G401.6 (cell line): ENCODE measurements around the gene IL16.
A peak's percentile ranks its signal among the peaks of the same experiment; 100 is the strongest.
"Not testable (repeated sequence)": the region's sequence is repeated elsewhere in the genome, so short reads cannot be mapped to it uniquely, and the experiment has no call there.

Source experiments
- FAIRE-seq: peaks from 2 replicates; lab custom pipeline; 2012; peaks lifted over from hg19 to GRCh38; lab: Jason Lieb, UNC

Gene IL16

DNA sequence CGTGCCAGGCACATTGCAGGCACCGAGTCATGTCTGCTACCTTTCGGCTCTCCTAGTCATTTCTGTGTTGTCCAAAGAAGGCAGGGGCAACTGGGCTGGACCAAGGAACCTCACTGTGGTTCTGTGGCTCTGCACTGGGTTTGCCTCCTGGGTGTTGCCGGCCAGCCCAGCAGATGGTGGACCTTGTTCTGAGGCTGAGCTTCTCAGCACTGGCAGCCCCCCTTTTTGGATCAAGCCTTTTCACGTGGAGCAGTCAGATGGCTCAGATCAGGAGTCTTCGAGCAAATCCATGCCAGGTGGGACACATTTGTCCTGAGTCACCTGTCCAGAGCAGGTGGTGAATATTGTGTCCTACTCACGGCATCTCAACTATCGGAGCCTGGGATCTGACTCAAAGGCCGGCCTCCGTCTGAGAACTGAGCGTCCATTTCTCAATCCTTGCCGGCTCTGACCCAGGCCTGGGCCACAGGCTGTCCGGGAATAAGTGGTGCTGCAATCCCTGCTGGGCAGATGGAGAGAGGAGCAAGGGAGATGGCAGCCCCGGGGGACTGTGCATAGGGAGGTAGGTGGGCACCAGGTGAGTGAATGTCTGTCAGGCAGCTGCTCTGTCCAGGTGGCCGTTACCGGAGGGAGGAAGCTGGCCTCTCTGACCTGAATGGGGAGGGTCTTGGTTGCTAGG is at the start of gene IL16:
IL16 (plus strand) TSS at position 304 of the 679 bp plus-strand sequence. CDS start 28,521 bp downstream, outside the sequence.
- no peak for FAIRE-seq

- no peak for FAIRE-seq
These were observed 45.3 kb upstream of the IL16 start for GRCh38 chr15:81151389-81151788.

GRCh38 chr15:81152339-81152738 is 44.3 kb upstream of the IL16 start:
- FAIRE-seq: no peak

GRCh38 chr15:81152799-81153198 is 43.9 kb upstream of the IL16 start:
- no peak for FAIRE-seq

DNA sequence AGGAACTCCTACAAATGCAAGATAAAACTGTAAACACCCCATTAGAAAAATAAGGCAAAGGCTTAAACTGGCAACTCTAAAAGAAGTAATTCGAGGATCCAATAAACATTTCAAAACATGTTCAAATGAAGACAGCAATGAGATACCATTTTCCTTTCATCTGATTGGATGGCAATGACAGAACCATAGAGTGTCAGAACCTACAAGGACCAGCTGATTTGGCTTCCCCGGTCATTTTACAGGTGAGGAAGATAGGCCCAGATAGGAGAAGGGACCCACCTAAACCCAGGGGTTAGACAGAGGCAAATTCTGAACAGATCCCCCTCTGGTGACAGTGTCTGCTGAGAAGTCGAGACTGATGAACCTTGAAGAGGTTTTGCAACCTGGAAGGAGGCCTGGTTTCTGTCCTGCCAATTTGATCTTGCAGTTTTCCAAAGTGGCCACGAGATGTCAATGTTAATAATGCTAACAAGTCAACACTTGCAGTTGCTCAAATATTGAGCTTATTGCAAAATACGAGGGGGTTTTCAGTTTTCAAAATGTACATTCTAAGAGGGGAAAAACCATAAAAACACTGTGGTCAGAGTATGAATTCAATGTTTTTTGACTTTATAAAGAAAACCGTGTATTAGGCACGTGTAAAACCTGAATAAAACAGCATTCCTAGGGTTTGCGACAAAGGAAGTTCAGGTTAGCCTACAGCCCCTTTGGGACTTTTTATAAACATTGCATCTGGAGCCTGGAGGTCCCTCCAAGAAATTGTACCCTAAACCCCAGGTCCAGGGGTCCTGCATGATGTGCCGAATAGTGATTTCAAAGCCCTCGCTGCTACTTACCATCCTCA is 41.1 kb upstream of the IL16 start:
- FAIRE-seq: peak; percentile 28

DNA sequence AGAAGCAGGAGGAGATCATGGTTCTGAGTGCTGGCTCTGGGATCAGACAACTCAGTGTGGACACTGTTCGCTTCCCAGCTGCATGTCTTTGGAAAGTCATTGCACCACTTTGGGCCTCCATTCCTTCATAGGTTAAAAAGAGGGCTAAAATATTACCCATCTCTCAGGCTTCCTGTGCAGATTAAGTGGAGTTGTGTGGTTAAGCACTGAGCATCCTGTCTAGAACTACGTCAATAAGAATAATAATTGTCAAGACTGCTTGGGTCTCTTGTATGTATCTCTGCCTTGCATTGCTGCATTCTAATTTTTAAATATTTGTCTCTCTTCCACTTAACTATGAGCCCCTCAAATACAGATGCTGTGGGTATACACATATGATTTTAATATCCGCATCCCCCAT is 40.4 kb upstream of the IL16 start:
- no peak for FAIRE-seq

- FAIRE-seq: no peak
These were observed 39.3 kb upstream of the IL16 start for GRCh38 chr15:81157195-81157938.

DNA sequence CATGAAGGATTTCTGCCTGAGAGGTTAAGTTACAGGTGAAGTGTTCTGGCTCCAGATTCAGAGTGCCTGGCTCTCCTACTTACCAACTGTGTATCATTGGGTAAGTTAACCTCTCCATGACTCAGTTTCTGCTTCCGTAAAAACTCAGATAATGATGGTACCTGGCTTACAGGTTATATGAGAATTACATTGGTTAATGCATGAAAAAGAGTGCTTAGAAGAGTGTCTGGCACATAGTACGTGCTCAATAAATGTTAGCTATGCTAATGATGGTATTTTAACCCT is 38.8 kb upstream of the IL16 start:
- FAIRE-seq: no peak

- not testable (repeated sequence) for FAIRE-seq
These were observed 38.1 kb upstream of the IL16 start for GRCh38 chr15:81158561-81158960.

DNA sequence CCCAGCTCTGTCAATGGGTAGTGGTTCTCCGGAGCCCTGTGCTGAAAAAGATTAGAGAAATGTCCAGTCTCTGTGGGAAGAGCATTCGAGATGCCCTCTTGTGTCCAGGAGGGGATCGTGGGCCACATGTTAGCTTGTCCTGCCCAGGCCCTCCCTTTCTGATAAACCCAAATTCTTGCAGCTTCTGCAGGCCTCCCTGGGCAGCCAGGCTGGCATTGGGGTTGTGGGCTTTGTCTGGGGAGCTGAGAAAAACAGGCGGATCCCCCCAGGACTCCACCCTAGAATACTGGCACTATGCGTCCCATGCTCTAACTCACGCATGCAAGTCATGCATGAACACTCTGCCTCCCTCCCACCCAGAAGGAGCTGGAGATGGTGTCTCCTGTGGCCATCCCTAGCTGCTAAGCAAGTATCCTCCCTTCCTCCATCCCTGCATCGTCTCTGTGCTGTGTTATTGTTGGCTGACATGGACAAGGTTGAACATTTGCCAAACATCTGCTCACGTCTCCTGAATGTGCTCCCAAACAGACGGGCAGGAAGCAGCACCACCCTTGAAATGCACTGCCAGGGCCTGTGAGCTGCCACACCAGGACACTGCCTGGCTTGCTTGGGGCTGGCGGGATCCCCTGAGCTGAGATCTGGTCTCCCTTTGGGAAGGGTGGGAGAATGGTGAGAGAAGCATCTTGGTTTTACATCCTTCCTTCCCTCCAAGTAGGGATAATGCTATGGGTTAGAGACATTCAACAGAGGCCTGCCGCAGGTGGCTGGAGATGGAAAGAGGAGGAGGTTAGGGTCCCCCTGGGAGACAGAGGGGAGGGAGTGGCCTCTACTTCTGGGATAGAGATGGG is 36.1 kb upstream of the IL16 start:
- no peak for FAIRE-seq

GRCh38 chr15:81161160-81161673 is 35.5 kb upstream of the IL16 start:
- no peak for FAIRE-seq

DNA sequence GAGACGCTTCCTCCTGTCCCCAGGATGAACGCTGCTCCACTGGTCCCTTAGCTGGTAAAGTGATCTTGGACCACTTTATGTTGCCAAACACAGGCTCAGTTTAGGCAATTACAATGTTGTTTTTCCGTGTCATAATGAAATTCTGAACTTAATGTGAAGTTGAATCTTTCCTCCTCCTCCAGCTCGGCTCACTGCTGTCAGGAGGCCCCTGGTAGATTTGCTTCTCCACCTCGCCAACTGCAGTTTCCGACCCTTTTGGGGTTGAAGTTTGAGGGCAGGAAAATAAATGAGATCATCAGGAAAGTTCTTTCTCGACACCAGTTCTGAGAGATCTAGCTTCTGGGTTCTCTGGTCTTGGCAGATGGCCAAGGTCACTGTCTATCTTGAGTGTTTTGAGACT is 34.8 kb upstream of the IL16 start:
- FAIRE-seq: no peak

- no peak for FAIRE-seq
These were observed 32.5 kb upstream of the IL16 start for GRCh38 chr15:81163961-81164800.

DNA sequence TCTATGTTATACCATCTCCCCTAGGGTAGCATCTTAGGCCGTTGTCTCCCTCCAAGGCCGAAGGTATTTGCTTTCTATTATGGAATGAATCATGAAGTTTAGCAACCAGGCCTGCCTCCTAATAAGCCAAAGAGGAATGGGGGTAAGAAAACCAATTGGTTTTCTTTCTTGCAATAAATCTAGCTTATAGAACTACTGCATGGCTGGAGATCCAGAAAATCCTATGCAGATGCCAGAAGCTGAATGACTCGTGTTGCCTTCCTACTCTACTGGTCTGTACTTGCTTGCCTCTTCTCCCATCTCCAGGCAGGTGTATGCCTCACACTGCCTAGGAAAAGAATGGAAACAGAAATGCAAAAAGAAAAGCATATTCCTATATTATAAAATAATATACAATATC is 31.1 kb upstream of the IL16 start:
- no peak for FAIRE-seq

DNA sequence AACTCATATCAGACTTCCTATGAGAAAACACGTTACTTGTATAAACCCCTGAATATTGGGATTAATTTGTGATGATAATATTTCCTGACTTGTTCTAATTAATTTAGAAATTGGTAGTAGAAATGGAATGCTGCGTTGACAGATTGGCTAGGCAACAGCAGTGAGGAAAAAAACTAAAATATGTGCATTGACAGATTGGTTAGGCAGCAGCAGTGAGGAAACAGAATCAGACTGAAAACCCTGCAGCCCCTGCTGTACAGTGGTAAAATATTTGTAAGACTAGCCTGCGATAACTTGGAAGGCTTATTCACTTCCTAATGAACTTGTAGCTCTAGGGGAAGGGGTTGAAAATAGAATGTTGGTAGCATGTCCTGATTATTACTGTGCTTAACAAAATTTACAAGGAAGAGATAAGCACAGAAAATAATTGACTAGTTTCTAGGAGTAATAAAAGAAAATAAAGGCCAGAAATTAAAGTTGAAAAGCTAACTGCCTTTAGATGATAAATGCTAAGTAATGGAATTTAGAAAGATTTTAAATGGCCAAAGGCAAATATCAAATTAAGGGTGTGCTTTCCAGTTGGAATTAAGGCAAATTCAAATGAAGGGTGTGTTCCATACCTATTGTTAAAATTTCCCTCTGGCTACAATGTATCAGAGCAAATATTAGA is 29.9 kb upstream of the IL16 start:
- FAIRE-seq: no peak

GRCh38 chr15:81168131-81168526 is 28.6 kb upstream of the IL16 start:
- FAIRE-seq: no peak

DNA sequence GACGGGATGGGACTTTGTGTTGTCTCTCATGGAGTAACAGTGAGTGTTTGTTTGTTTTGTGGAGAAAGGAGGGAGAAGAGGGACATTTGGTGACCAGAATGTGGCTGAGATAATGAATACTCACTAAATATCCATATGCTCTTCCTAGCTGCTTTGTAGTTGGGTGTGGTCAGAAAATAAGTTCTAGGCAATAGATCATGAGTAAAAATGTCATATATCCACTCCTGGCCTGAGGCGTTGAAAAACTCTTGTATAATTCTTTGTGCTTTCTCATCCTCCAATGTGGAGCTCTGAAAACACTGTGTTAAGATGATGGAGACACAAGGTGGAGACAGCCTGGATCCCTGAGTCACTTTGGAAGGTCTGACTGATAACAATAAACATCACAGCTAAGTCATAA is 28.0 kb upstream of the IL16 start:
- FAIRE-seq: no peak

DNA sequence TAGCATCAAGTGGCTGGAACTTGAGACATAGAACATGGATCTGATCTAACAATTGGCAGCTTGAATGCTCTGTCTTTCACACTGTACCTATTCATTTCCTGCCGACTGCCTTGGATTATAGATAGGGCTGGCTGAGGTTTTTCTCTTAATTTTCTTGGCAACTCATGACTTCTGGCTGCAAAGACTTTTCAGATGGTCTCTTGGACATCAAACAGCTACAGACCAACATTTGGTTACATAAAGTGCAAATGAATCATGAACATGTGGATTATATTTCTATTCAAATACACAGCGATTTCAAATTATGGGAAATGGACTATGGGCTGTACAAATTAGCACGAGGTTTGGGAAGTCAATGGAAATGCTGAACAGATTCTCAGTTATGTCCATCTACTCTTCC is 26.2 kb upstream of the IL16 start:
- no peak for FAIRE-seq

- FAIRE-seq: no peak
These were observed 25.4 kb upstream of the IL16 start for GRCh38 chr15:81171286-81171685.

DNA sequence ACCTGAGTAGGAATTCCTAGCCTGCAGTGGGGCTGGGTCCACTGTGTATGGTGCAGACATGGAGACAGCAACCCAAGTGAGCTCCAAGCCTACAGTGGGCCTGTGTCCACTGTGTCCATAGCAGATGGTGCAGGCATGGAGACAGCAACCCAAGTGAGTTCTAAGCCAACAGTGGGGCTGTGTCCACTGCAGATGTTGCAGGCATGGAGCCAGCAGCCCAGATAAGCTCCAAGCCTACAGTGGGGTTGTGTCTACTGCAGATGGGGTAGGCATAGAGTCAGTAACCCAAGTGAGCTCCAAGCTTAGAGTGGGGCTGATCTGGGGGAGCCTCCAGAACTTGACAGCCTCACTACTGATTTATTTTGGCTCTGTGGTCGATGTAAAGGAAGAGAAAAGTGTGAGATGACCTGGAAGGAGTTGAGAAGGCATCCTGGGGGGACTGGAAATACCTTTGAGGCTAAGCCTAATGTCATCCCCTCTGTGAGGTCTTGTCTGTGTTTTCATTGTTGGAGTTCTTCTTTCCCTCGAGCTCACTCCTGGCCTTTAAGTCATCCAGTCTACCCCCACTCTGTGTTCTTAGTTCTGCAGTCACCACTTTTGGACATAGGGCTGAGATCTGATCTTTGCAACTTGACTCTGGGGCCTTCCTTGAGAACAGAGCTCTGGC is 22.4 kb upstream of the IL16 start:
- no peak for FAIRE-seq
